C4-2B (cell line): Measurements from ENCODE around the gene FOXI3.

ENCODE experiments used
- H3K27ac ChIP-seq: fragments of 450-650 bp; 2 replicates; pipeline ENCODE4 v1.5.1; 2017
- ZFX ChIP-seq: fragments of 450-650 bp; IDR thresholded peaks from 2 replicates; pipeline ENCODE4 v1.6.1; 2017
- TF ChIP-seq, protein P1 (sequence below): fragments of 450-650 bp; conservative IDR thresholded peaks from 2 replicates; pipeline ENCODE4 v1.5.1; 2017; ENCODE audit warnings: mild to moderate bottlenecking

FOXI3 gene

GRCh38 chr2:88481691-88482336 is 29.3 kb upstream of the FOXI3 start:
- TF ChIP-seq ZFX = no peak
- TF ChIP-seq, protein P1, sequence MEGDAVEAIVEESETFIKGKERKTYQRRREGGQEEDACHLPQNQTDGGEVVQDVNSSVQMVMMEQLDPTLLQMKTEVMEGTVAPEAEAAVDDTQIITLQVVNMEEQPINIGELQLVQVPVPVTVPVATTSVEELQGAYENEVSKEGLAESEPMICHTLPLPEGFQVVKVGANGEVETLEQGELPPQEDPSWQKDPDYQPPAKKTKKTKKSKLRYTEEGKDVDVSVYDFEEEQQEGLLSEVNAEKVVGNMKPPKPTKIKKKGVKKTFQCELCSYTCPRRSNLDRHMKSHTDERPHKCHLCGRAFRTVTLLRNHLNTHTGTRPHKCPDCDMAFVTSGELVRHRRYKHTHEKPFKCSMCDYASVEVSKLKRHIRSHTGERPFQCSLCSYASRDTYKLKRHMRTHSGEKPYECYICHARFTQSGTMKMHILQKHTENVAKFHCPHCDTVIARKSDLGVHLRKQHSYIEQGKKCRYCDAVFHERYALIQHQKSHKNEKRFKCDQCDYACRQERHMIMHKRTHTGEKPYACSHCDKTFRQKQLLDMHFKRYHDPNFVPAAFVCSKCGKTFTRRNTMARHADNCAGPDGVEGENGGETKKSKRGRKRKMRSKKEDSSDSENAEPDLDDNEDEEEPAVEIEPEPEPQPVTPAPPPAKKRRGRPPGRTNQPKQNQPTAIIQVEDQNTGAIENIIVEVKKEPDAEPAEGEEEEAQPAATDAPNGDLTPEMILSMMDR = no peak
- peak overlapping the region; percentile 58 for H3K27ac ChIP-seq

- no peak for TF ChIP-seq ZFX
- TF ChIP-seq, protein P1 = no peak
Observed at GRCh38 chr2:88472811-88473210, 20.3 kb upstream of the FOXI3 start.

GRCh38 chr2:88471083-88471942 is 18.8 kb upstream of the FOXI3 start:
- no peak overlapping the region for H3K27ac ChIP-seq
- TF ChIP-seq ZFX = no peak
- TF ChIP-seq, protein P1 = no peak

More at GRCh38 chr2:88472811-88473210, 20.3 kb upstream of the FOXI3 start:
- H3K27ac ChIP-seq = no peak overlapping the region

GRCh38 chr2:88469202-88470114 is 17.0 kb upstream of the FOXI3 start:
- H3K27ac ChIP-seq = no peak overlapping the region
- TF ChIP-seq ZFX = no peak
- TF ChIP-seq, protein P1 = no peak

- TF ChIP-seq, protein P1 = no peak
- TF ChIP-seq ZFX = no peak
Observed at GRCh38 chr2:88464153-88464552, 11.7 kb upstream of the FOXI3 start.

DNA sequence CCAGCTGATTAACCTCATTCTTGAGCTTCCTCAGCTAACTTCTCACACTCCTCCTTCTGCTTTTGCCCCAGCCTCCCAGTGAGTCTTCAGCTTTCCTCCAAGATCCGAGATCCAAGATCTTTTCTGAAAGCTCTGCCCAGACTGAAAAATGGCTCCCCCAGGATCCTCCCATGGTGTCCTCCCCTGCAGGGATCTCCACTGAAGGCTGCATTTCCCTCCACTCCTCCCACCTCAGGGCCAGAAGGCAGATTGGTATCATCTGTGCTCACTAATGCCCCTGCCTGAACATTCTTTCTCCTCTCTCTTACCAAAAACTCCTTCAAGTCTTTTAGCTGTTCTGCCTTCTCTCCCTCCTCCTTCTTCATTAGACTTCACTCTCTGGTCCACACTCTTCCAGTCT is 6.1 kb upstream of the FOXI3 start:
- no peak for TF ChIP-seq ZFX
- TF ChIP-seq, protein P1 = no peak
- H3K27ac ChIP-seq = no peak overlapping the region

More at GRCh38 chr2:88464153-88464552, 11.7 kb upstream of the FOXI3 start:
- no peak overlapping the region for H3K27ac ChIP-seq
